CD14-positive monocyte (primary cell): Measurements from ENCODE around the gene HK1. TPM values are rescaled to one million over a fixed set of nuclear protein-coding genes. Genes with fewer than 3 reads are reported as not detected.
"Not testable (repeated sequence)": the region's sequence is repeated elsewhere in the genome, so short reads cannot be mapped to it uniquely, and the experiment has no call there.

Source experiments
- DNase-seq, 3 donors: peaks; one replicate each; pipeline ENCODE4 v3.0.0-alpha.2; 2011 to 2022
- H2AFZ ChIP-seq: 2 replicates; pipeline ENCODE4 v1.6.0; 2012; ENCODE audit warnings: mild to moderate bottlenecking, low read depth, low read length, inconsistent platforms; ENCODE audit not compliant: insufficient read depth, poor library complexity, severe bottlenecking
- H3K27ac ChIP-seq, 2 donors: 1 replicate in 1 of 2; 2 replicates in 1 of 2; pipeline ENCODE4 v1.5.1; 2012 to 2013; ENCODE audit warnings: low read length in 2 of 2, control low read depth in 1 of 2, inconsistent platforms in 1 of 2, low read depth in 1 of 2, mild to moderate bottlenecking in 1 of 2
- H3K27me3 ChIP-seq, 2 donors: one replicate each; pipeline versions ENCODE4 v1.6.0 to v1.6.1; 2011 to 2013; ENCODE audit warnings: low read length in 2 of 2; ENCODE audit not compliant: control insufficient read depth in 2 of 2, insufficient read depth in 2 of 2
- H3K36me3 ChIP-seq, 2 donors: replicated peaks in 1 of 2; 1 replicate in 1 of 2; 2 replicates in 1 of 2; pipeline versions ENCODE4 v1.5.1 to v1.6.1; 2012 to 2013; ENCODE audit warnings: low read length in 2 of 2, control low read depth in 1 of 2, inconsistent platforms in 1 of 2, mild to moderate bottlenecking in 1 of 2; ENCODE audit not compliant: insufficient read depth in 2 of 2, control insufficient read depth in 1 of 2
- H3K4me1 ChIP-seq, 2 donors: 1 replicate in 1 of 2; 2 replicates in 1 of 2; pipeline versions ENCODE4 v1.5.1 to v1.6.1; 2012 to 2013; ENCODE audit warnings: low read length in 2 of 2, control low read depth in 1 of 2, inconsistent platforms in 1 of 2, mild to moderate bottlenecking in 1 of 2, moderate library complexity in 1 of 2; ENCODE audit not compliant: insufficient read depth in 2 of 2, control insufficient read depth in 1 of 2
- H3K4me2 ChIP-seq: replicated peaks from 2 replicates; pipeline ENCODE3; 2012; ENCODE audit warnings: low read length, moderate library complexity, mild to moderate bottlenecking; ENCODE audit not compliant: poor library complexity, severe bottlenecking; ENCODE audit errors: extremely low read depth
- H3K4me3 ChIP-seq, 3 experiments: fragments of 200-600 bp in 1 of 3; sonication (generic) in 1 of 3; replicated peaks in 1 of 3; 1 replicate in 2 of 3; 2 replicates in 1 of 3; pipeline ENCODE4 v1.5.1; 2011 to 2013; ENCODE audit warnings: low read length in 3 of 3, mild to moderate bottlenecking in 3 of 3, control low read depth in 2 of 3, low read depth in 2 of 3, inconsistent platforms in 1 of 3, moderate library complexity in 1 of 3
- H3K79me2 ChIP-seq: 2 replicates; pipeline ENCODE4 v1.6.0; 2012; ENCODE audit warnings: mild to moderate bottlenecking, control low read depth, inconsistent platforms, low read length, moderate library complexity; ENCODE audit not compliant: insufficient read depth
- H3K9ac ChIP-seq: 2 replicates; pipeline ENCODE4 v1.6.0; 2017; ENCODE audit warnings: low read length, mild to moderate bottlenecking; ENCODE audit not compliant: insufficient read depth, poor library complexity, severe bottlenecking
- H3K9me3 ChIP-seq, 2 donors: replicated peaks in 1 of 2; 1 replicate in 1 of 2; 2 replicates in 1 of 2; pipeline versions ENCODE4 v1.5.1 to v1.6.1; 2012 to 2013; ENCODE audit warnings: low read length in 2 of 2, control low read depth in 1 of 2; ENCODE audit not compliant: control insufficient read depth in 1 of 2, insufficient read depth in 1 of 2
- H4K20me1 ChIP-seq: 2 replicates; pipeline ENCODE4 v1.6.0; 2012; ENCODE audit warnings: mild to moderate bottlenecking, low read length, control low read depth, moderate library complexity; ENCODE audit not compliant: insufficient read depth
- H3K27ac Mint-ChIP-seq, 7 donors: one replicate each; pipeline ENCODE4 v1.8.0; 2020; ENCODE audit warnings: mild to moderate bottlenecking in 7 of 7, mixed read lengths in 7 of 7, moderate library complexity in 6 of 7, inconsistent platforms in 2 of 7
- H3K27me3 Mint-ChIP-seq, 3 donors: one replicate each; pipeline ENCODE4 v1.8.0; 2021 to 2022; ENCODE audit warnings: low read depth in 3 of 3, mild to moderate bottlenecking in 3 of 3, mixed read lengths in 3 of 3, moderate library complexity in 3 of 3, inconsistent platforms in 1 of 3
- H3K36me3 Mint-ChIP-seq, 2 donors: one replicate each; pipeline ENCODE4 v1.8.0; 2020; ENCODE audit warnings: mixed read lengths in 2 of 2, inconsistent platforms in 1 of 2, mild to moderate bottlenecking in 1 of 2
- H3K4me1 Mint-ChIP-seq: one replicate; pipeline ENCODE4 v1.8.0; 2020; ENCODE audit warnings: mild to moderate bottlenecking, mixed read lengths
- H3K4me3 Mint-ChIP-seq, 2 donors: one replicate each; pipeline ENCODE4 v1.8.0; 2020; ENCODE audit warnings: mild to moderate bottlenecking in 2 of 2, mixed read lengths in 2 of 2, moderate library complexity in 1 of 2
- H3K9me3 Mint-ChIP-seq, 7 donors: one replicate each; pipeline ENCODE4 v1.8.0; 2020 to 2022; ENCODE audit warnings: mixed read lengths in 7 of 7, mild to moderate bottlenecking in 6 of 7, moderate library complexity in 6 of 7, inconsistent platforms in 2 of 7
- CTCF ChIP-seq: fragments of 200-600 bp; IDR thresholded peaks from one replicate; pipeline ENCODE4 v1.8.0; 2022; ENCODE audit warnings: antibody characterized with exemption, mild to moderate bottlenecking
- WGBS: methylation state at CpG from one replicate; pipeline ENCODE4 v1.1.5; 2013; ENCODE audit warnings: missing lambda C conversion rate; ENCODE audit not compliant: insufficient coverage; 5-methylcytosine and 5-hydroxymethylcytosine counted together
- intact Hi-C, 2 donors: fragments of 100-400 bp; cut with micrococcal nuclease; formaldehyde crosslinking; loops; one replicate each; pipeline versions ENCODE4 v1.15.0 to v1.15.1; 2023
- polyA plus RNA-seq, 3 donors: library from polyadenylated mRNA; depleted of rRNA in 1 of 3; unstranded in 2 of 3; stranded (reverse) in 1 of 3; fragments of 300-500 nt in 2 of 3; fragments of >200 nt in 1 of 3; fragmentation: Illumina TruSeq in 2 of 3; gene quantifications; 1 replicate in 2 of 3; 2 replicates in 1 of 3; pipeline ENCODE4 v1.2.3, GENCODE V29; 2012 to 2021

HK1 gene
- polyA plus RNA-seq, 3 donors = 57.9 to 146 (median 125) TPM

DNA sequence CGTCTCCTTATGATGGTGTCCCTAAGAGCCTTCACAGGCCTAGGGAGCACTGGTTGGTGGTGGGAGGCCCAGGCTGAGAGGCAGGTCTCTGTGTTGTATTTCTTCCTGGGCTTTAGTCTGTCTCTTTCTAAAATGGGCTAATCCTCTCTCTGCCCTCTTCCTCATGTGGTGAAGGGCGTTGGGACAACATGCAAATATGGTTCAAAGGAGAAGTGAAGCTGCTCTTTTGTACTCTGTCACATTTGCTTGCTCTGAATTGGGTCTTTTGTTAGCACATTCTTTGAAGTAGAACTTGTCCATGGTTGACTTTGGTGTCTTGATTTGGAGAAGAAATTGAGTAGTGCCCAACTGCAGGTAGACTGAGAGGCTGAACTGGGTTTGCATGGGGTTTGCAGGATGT is 814 bp downstream of the HK1 start:
- no peaks in the 10 kb centered on the region for H4K20me1 ChIP-seq
- peak; percentile 25 to 42 (median 27) for DNase-seq
- peaks cover 0 to 1% (median 0%) of the 10 kb centered on the region in 3 donors for H3K27me3 Mint-ChIP-seq
- peak overlapping the region in 1 of 2 donors; percentile 66 for H3K4me3 Mint-ChIP-seq
- H3K27ac ChIP-seq = peak overlapping the region in 1 of 2 donors; percentile 64
- H3K9me3 Mint-ChIP-seq = peaks cover 4 to 7% (median 5%) of the 10 kb centered on the region in 7 donors
- no peak overlapping the region for H3K9ac ChIP-seq
- H3K36me3 ChIP-seq = no peaks in the 10 kb centered on the region
- H3K9me3 ChIP-seq = no peaks in the 10 kb centered on the region
- H3K27me3 ChIP-seq = no peaks in the 10 kb centered on the region
- intact Hi-C loops = no loop called here
- no peak overlapping the region for H3K4me3 ChIP-seq
- no peak for TF ChIP-seq CTCF
- peaks cover 36% of the 10 kb centered on the region for H3K4me1 Mint-ChIP-seq
- peak overlapping the region; percentile 62 for H2AFZ ChIP-seq
- no CpG with 5 or more reads among the region's 2 CpGs for WGBS
- peak overlapping the region; percentile 43 to 85 (median 70) for H3K27ac Mint-ChIP-seq
- peaks cover 0 to 3% of the 10 kb centered on the region in 2 donors for H3K36me3 Mint-ChIP-seq
- H3K4me2 ChIP-seq = peak overlapping the region; percentile 38
- H3K4me1 ChIP-seq = peaks cover 21 to 25% of the 10 kb centered on the region in 2 donors
- H3K79me2 ChIP-seq = no peaks in the 10 kb centered on the region

DNA sequence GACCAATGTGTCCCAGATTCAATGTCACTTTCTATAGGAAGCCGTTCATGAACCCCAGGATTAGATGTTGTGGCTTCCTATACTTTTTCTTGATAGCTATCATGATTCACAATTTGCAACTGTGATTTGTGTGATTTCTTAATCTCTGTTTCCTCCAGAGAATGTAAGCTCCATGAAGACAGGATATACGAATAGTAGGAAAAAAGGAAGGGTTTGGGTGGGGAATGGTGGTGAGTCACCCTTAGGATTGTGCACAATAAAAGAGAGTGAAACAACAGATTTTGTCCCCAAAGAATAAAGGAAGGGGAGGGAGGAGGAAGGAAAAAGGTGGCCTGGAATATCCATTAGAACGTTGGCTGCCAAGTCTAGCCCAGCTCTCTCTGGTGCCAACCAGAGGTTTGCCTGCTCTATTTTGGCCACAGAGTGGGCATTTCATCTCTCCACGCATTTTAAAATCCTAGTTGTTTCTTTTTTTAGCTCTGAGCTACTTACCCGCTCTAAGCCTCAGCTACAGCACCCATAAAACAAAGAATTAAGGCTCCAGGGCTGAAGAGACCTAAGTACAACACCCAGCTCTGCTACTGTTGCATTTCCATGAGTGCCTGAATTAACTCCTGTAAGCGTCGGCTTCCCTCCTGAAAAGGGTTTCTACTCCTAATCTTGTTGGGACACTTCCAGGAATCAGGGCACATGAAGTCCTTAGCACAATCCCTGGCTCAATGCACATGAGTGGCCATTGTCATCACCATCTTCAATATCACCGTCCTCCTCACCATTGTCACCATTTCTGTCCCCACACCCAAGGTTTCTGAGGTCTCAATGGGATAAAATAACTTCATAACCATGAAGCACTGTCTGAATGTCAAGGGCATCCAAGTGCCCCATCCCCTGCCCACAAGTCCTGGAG is 3.5 kb downstream of the HK1 start:
- Mint-ChIP-seq H3K4me1 (peaks cover 36% of the 10 kb centered on the region), H3K27ac (peak overlapping the region in 1 of 7 donors; percentile 21), H3K27me3 (peaks cover 0 to 1% (median 0%) of the 10 kb centered on the region in 3 donors), H3K9me3 (peaks cover 4 to 7% (median 5%) of the 10 kb centered on the region in 7 donors), H3K4me3 (no peak overlapping the region), H3K36me3 (peaks cover 0 to 3% of the 10 kb centered on the region in 2 donors)
- DNase-seq = no peak
- no peak overlapping the region for H3K4me3 ChIP-seq
- no peaks in the 10 kb centered on the region for H3K79me2 ChIP-seq
- 82% methylated on average over 7 of the region's 8 CpGs for WGBS
- no peaks in the 10 kb centered on the region for H3K36me3 ChIP-seq
- H3K27me3 ChIP-seq = no peaks in the 10 kb centered on the region
- intact Hi-C loops = no loop called here
- H3K9ac ChIP-seq = no peak overlapping the region
- H3K4me2 ChIP-seq = no peak overlapping the region
- H3K4me1 ChIP-seq = peaks cover 21 to 25% of the 10 kb centered on the region in 2 donors
- no peak overlapping the region for H2AFZ ChIP-seq
- H4K20me1 ChIP-seq = no peaks in the 10 kb centered on the region
- no peaks in the 10 kb centered on the region for H3K9me3 ChIP-seq
- TF ChIP-seq CTCF = no peak
- no peak overlapping the region for H3K27ac ChIP-seq

- peaks cover 23% of the 10 kb centered on the region for H3K4me1 Mint-ChIP-seq
- intact Hi-C loops, H3K27ac ChIP-seq, H3K36me3 ChIP-seq, H3K79me2 ChIP-seq, H3K4me2 ChIP-seq, H4K20me1 ChIP-seq, H3K27me3 Mint-ChIP-seq, H3K36me3 Mint-ChIP-seq, H3K4me3 Mint-ChIP-seq, H2AFZ ChIP-seq, H3K4me1 ChIP-seq, H3K9me3 ChIP-seq, H3K4me3 ChIP-seq, H3K9me3 Mint-ChIP-seq, H3K9ac ChIP-seq, H3K27me3 ChIP-seq, DNase-seq: not testable (repeated sequence)
- 95% methylated on average over 6 of the region's 6 CpGs for WGBS
- peak overlapping the region in 1 of 7 donors; percentile 46 for H3K27ac Mint-ChIP-seq
Observed at GRCh38 chr10:69284402-69284801, 6.1 kb downstream of the HK1 start.
